HuH-7 (cell line): ENCODE data around the gene LNX2.

Experiments used
- DNase-seq: peaks from one replicate; pipeline ENCODE4 v3.0.0; 2011; ENCODE audit warnings: low spot score

LNX2 gene

GRCh38 chr13:27556109-27556508, 64.2 kb downstream of the LNX2 start:
- DNase-seq = no peak

- peak; percentile 16 for DNase-seq
Observed at GRCh38 chr13:27551562-27551961, 68.8 kb downstream of the LNX2 start.

- peak; percentile 10 for DNase-seq
Observed at GRCh38 chr13:27549406-27549981, 70.8 kb downstream of the LNX2 start.

GRCh38 chr13:27542220-27542619, 78.1 kb downstream of the LNX2 start:
- no peak for DNase-seq

GRCh38 chr13:27541386-27541785, 78.9 kb downstream of the LNX2 start:
- DNase-seq = no peak

GRCh38 chr13:27536361-27537101, 83.8 kb downstream of the LNX2 start:
- DNase-seq = no peak

GRCh38 chr13:27535546-27535945, 84.8 kb downstream of the LNX2 start:
- no peak for DNase-seq

GRCh38 chr13:27534981-27535380, 85.3 kb downstream of the LNX2 start:
- no peak for DNase-seq

GRCh38 chr13:27534108-27534980, 86.0 kb downstream of the LNX2 start:
- no peak for DNase-seq

- DNase-seq = peak; percentile 70
Observed at GRCh38 chr13:27533155-27533643, 87.1 kb downstream of the LNX2 start.

- no peak for DNase-seq
Observed at GRCh38 chr13:27528908-27529307, 91.4 kb downstream of the LNX2 start.

GRCh38 chr13:27526516-27526915, 93.8 kb downstream of the LNX2 start:
- DNase-seq = no peak

- DNase-seq = no peak
Observed at GRCh38 chr13:27524981-27525975, 95.1 kb downstream of the LNX2 start.

GRCh38 chr13:27523346-27524073, 96.8 kb downstream of the LNX2 start:
- DNase-seq = no peak

- DNase-seq = no peak
Observed at GRCh38 chr13:27522847-27523246, 97.5 kb downstream of the LNX2 start.

- no peak for DNase-seq
Observed at GRCh38 chr13:27516103-27516502, 104.2 kb downstream of the LNX2 start.

GRCh38 chr13:27510082-27510481, 110.2 kb downstream of the LNX2 start:
- DNase-seq = no peak

- DNase-seq = no peak
Observed at GRCh38 chr13:27508802-27509201, 111.5 kb downstream of the LNX2 start.

- DNase-seq = no peak
Observed at GRCh38 chr13:27505792-27506191, 114.5 kb downstream of the LNX2 start.

- DNase-seq = no peak
Observed at GRCh38 chr13:27504868-27505194, 115.5 kb downstream of the LNX2 start.
